Stomach (tissue), 9 donors: ENCODE measurements around the gene TSTD1. TPM values are rescaled to one million over a fixed set of nuclear protein-coding genes. Genes with fewer than 3 reads are reported as not detected.
"Not testable (repeated sequence)": the region's sequence is repeated elsewhere in the genome, so short reads cannot be mapped to it uniquely, and the experiment has no call there.

Experiments
- DNase-seq, 2 donors: peaks; one replicate each; pipeline versions ENCODE4 v3.0.0 to v3.0.0-alpha.2; 2013 to 2019
- H3K27ac ChIP-seq, 5 donors: fragments of 200-600 bp in 4 of 5; sonication (generic) in 4 of 5; one replicate each; pipeline ENCODE4 v1.5.1; 2013 to 2019; ENCODE audit warnings: mild to moderate bottlenecking in 1 of 5, moderate library complexity in 1 of 5
- H3K27me3 ChIP-seq, 3 donors: fragments of 200-600 bp; sonication (generic); one replicate each; pipeline ENCODE4 v1.5.1; 2017 to 2019; ENCODE audit warnings: mixed run types in 1 of 3
- H3K36me3 ChIP-seq, 4 donors: fragments of 200-600 bp; sonication (generic); 1 replicate in 3 of 4; 2 replicates in 1 of 4; pipeline ENCODE4 v1.5.1; 2016 to 2019
- H3K4me1 ChIP-seq, 4 donors: fragments of 200-600 bp; sonication (generic); one replicate each; pipeline ENCODE4 v1.5.1; 2016 to 2019
- H3K4me3 ChIP-seq, 4 donors: fragments of 200-600 bp; sonication (generic) in 3 of 4; one replicate each; pipeline ENCODE4 v1.5.1; 2016 to 2019; ENCODE audit warnings: mild to moderate bottlenecking in 1 of 4
- H3K9me3 ChIP-seq, 4 donors: fragments of 200-600 bp; sonication (generic); one replicate each; pipeline ENCODE4 v1.5.1; 2016 to 2019
- CTCF ChIP-seq, 7 experiments: fragments of 450-650 bp in 4 of 7; fragments of 200-600 bp in 3 of 7; sonication (generic) in 3 of 7; IDR thresholded peaks; one replicate each; pipeline ENCODE4 v1.5.1; 2016 to 2019; ENCODE audit warnings: antibody characterized with exemption in 7 of 7, control low read depth in 2 of 7, mild to moderate bottlenecking in 1 of 7
- EP300 ChIP-seq: sonication (generic); formaldehyde crosslinking; IDR thresholded peaks from one replicate; pipeline ENCODE4 v1.6.1; 2017; ENCODE audit warnings: antibody characterized with exemption
- POLR2A ChIP-seq, 4 donors: fragments of 450-650 bp; IDR thresholded peaks; one replicate each; pipeline ENCODE4 v1.6.1; 2016; ENCODE audit warnings: antibody characterized with exemption in 4 of 4, control low read depth in 2 of 4, mild to moderate bottlenecking in 1 of 4, moderate library complexity in 1 of 4
- POLR2AphosphoS5 ChIP-seq, 3 donors: sonication (generic); formaldehyde crosslinking; IDR thresholded peaks; one replicate each; pipeline ENCODE4 v1.6.1; 2016; ENCODE audit warnings: antibody characterized with exemption in 3 of 3
- WGBS, 5 donors: extraction: QIAGEN DNeasy Blood & Tissue Kit in 3 of 5; methylation state at CpG; one replicate each; pipeline versions ENCODE4 v1.1.5 to v1.1.7; 2013 to 2018; 5-methylcytosine and 5-hydroxymethylcytosine counted together
- intact Hi-C: fragments of 100-400 bp; cut with DNase I; formaldehyde crosslinking; loops from one replicate; pipeline ENCODE4 v1.15.1; 2023; ENCODE audit warnings: low total_unique reads
- polyA plus RNA-seq, 3 donors: library from polyadenylated mRNA; stranded (reverse); fragments of 200-250 nt; gene quantifications; one replicate each; pipeline ENCODE4 v1.2.3, GENCODE V29; 2013
- small RNA-seq, 4 donors: library from RNA; depleted of rRNA; stranded (forward); fragments of <200 nt; gene quantifications; one replicate each; pipeline ENCODE3, GENCODE V24; 2016
- total RNA-seq, 5 donors: library from RNA; depleted of rRNA; stranded (reverse); fragments of >200 nt; gene quantifications; one replicate each; pipeline versions ENCODE4 v1.1.0 to v1.2.3, GENCODE V29; 2014 to 2016
- donor health status: healthy with polysubstance abuse.
- donor health status: Bipolar disorder and iron deficiency.
- donor health status: healthy.

The TSTD1 gene
- total and polyA plus RNA-seq, 8 donors, result 13.2 to 186 (median 112) TPM; not detected in 1

GRCh38 chr1:160996178-160996577 is 42.6 kb downstream of the TSTD1 start:
- Histone ChIP-seq H3K36me3 (peaks cover 24 to 42% (median 33%) of the 10 kb centered on the region in 4 donors), H3K9me3 (no peaks in the 10 kb centered on the region), H3K27ac (peak overlapping the region in 2 of 5 donors; percentile 21 to 75), H3K27me3 (no peaks in the 10 kb centered on the region), H3K4me3 (no peak overlapping the region), H3K4me1 (peaks cover 0 to 22% (median 4%) of the 10 kb centered on the region in 4 donors)
- WGBS, 5 donors, result 82 to 90% (median 90%) methylated on average over 3 of the region's 3 CpGs
- intact Hi-C loops, result loop anchor here (10.0 kb wide), 1 partner anchor 99 kb away; the partner anchor contains the start of gene KLHDC9
- DNase-seq, result no peak
- TF ChIP-seq POLR2A (IDR thresholded peaks at IDR 0.05) (no peak), POLR2AphosphoS5 (IDR thresholded peaks at IDR 0.05) (no peak), EP300 (no peak), CTCF (IDR thresholded peaks at IDR 0.05) (no peak)

DNA sequence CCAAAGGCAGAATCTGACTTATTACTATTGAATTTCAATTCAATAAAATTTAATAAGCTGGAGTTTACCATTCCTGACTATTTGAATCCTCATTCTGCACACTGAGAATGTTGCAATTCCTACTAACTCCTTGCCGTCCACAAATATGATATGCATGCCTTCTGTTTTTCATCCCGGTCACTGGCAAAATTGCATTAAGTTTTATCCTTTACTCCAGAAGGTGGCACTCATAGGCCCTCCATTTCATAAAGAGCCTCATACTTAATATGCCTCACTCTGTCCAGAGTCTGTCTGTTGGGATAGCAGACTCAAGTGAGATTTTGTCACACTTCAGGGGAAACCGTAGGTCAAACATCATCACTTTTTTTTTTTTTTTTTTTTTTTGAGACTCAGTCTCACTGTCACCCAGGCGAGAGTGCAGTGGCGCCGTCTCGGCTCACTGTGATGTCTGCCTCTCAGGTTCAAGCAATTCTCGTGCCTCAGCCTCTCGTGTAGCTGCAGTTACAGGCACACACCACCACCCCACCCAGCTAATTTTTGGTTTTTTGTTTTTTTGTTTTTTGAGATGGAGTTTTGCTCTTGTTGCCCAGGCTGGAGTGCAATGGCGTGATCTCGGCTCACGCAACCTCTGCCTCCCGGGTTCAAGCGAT is 45.1 kb downstream of the TSTD1 start:
- H3K36me3 ChIP-seq, result peaks cover 6 to 17% (median 8%) of the 10 kb centered on the region in 4 donors
- TF ChIP-seq EP300 (no peak), POLR2A (IDR thresholded peaks at IDR 0.05) (no peak), POLR2AphosphoS5 (IDR thresholded peaks at IDR 0.05) (peak in 1 of 3 donors; percentile 3), CTCF (IDR thresholded peaks at IDR 0.05) (peak in 1 of 7 experiments; percentile 21)
- no peaks in the 10 kb centered on the region for H3K9me3 ChIP-seq
- no peak overlapping the region for H3K27ac ChIP-seq
- no peaks in the 10 kb centered on the region for H3K27me3 ChIP-seq
- WGBS, 5 donors, result 74 to 81% (median 76%) methylated on average over 14 of the region's 14 CpGs
- intact Hi-C loops, result loop anchor here (10.0 kb wide), 1 partner anchor 101 kb away; the partner anchor contains the start of gene KLHDC9
- H3K4me1 ChIP-seq, result peaks cover 0 to 33% (median 9%) of the 10 kb centered on the region in 4 donors
- H3K4me3 ChIP-seq, result no peak overlapping the region
- DNase-seq, result peak in 1 of 2 donors; percentile 61

GRCh38 chr1:160992036-160992435 is 46.7 kb downstream of the TSTD1 start:
- H3K4me3 ChIP-seq, H3K27me3 ChIP-seq, H3K9me3 ChIP-seq, H3K36me3 ChIP-seq, DNase-seq, H3K27ac ChIP-seq: not testable (repeated sequence)
- peaks cover 0 to 20% (median 5%) of the 10 kb centered on the region in 4 donors for H3K4me1 ChIP-seq
- intact Hi-C loops, result loop anchor here (10.0 kb wide), 1 partner anchor 103 kb away; the partner anchor contains the start of gene KLHDC9
- WGBS, 5 donors, result 81 to 90% (median 83%) methylated on average over 4 of the region's 4 CpGs

Small RNA genes lying within 50 kb of the gene (small RNA-seq; reads per million reads assigned to genes)
- gene AL591806.2, result 0 reads per million in 4 donors

Other genes with a start within 250 kb of the TSTD1 start
- gene LY9, start 242.8 kb downstream of the TSTD1 start, total RNA-seq, result 1 to 10 TPM in 3 of 5 donors, not detected in 2; 1.3 to 7.5 (median 1.7) TPM
- gene LY9, start 242.8 kb downstream of the TSTD1 start, polyA plus RNA-seq, result 1 to 10 TPM in 1 of 3 donors, under 1 TPM in 2; 0.25 to 1.1 (median 0.63) TPM
- 1 to 10 TPM in 1 of 5 donors, under 1 TPM in 1, not detected in 3; 0.43 to 1.1 TPM for gene CD244, start 176.1 kb downstream of the TSTD1 start, total RNA-seq
- under 1 TPM; 0.15 to 0.61 (median 0.37) TPM for gene CD244, start 176.1 kb downstream of the TSTD1 start, polyA plus RNA-seq
- gene ITLN1, start 153.8 kb downstream of the TSTD1 start, total RNA-seq, result 100 to 1,000 TPM in 2 of 5 donors, 10 to 100 TPM in 1, 1 to 10 TPM in 1, not detected in 1; 1.2 to 241 (median 55.3) TPM
- 10 to 100 TPM in 1 of 3 donors, 1 to 10 TPM in 2; 1.5 to 10.1 (median 7.6) TPM for gene ITLN1, start 153.8 kb downstream of the TSTD1 start, polyA plus RNA-seq
- gene ITLN2, start 84.2 kb downstream of the TSTD1 start, total RNA-seq, result 1 to 10 TPM in 1 of 5 donors, not detected in 4; 4.2 TPM
- gene ITLN2, start 84.2 kb downstream of the TSTD1 start, polyA plus RNA-seq, result under 1 TPM in 1 of 3 donors, not detected in 2; 0.37 TPM
- 100 to 1,000 TPM in 1 of 5 donors, 10 to 100 TPM in 3, 1 to 10 TPM in 1; 7.6 to 130 (median 20.9) TPM for gene F11R, start 17.8 kb downstream of the TSTD1 start, total RNA-seq
- 10 to 100 TPM; 13.4 to 41.5 (median 29.2) TPM for gene F11R, start 17.8 kb downstream of the TSTD1 start, polyA plus RNA-seq
- gene USF1, start 7.0 kb upstream of the TSTD1 start, total RNA-seq, result 100 to 1,000 TPM in 1 of 5 donors, 10 to 100 TPM in 3, 1 to 10 TPM in 1; 7.2 to 566 (median 65.2) TPM
- 10 to 100 TPM; 48.0 to 73.1 (median 55.9) TPM for gene USF1, start 7.0 kb upstream of the TSTD1 start, polyA plus RNA-seq
- gene ARHGAP30, start 30.9 kb upstream of the TSTD1 start, total RNA-seq, result 10 to 100 TPM in 3 of 5 donors, 1 to 10 TPM in 2; 2.6 to 28.6 (median 12.9) TPM
- 1 to 10 TPM; 2.8 to 5.5 (median 4.6) TPM for gene ARHGAP30, start 30.9 kb upstream of the TSTD1 start, polyA plus RNA-seq
- 10 to 100 TPM in 2 of 5 donors, 1 to 10 TPM in 3; 2.0 to 20.3 (median 7.0) TPM for gene NECTIN4, start 50.6 kb upstream of the TSTD1 start, total RNA-seq
- gene NECTIN4, start 50.6 kb upstream of the TSTD1 start, polyA plus RNA-seq, result 10 to 100 TPM in 1 of 3 donors, 1 to 10 TPM in 2; 1.7 to 14.2 (median 2.6) TPM
- gene KLHDC9, start 59.4 kb upstream of the TSTD1 start, total RNA-seq, result 10 to 100 TPM in 1 of 5 donors, 1 to 10 TPM in 4; 1.3 to 41.4 (median 2.4) TPM
- 1 to 10 TPM; 4.7 to 6.3 (median 5.3) TPM for gene KLHDC9, start 59.4 kb upstream of the TSTD1 start, polyA plus RNA-seq
- 10 to 100 TPM in 3 of 5 donors, not detected in 2; 11.6 to 21.3 (median 19.3) TPM for gene PFDN2, start 79.1 kb upstream of the TSTD1 start, total RNA-seq
- 100 to 1,000 TPM in 2 of 3 donors, 10 to 100 TPM in 1; 97.5 to 166 (median 122) TPM for gene PFDN2, start 79.1 kb upstream of the TSTD1 start, polyA plus RNA-seq
- 10 to 100 TPM in 4 of 5 donors, 1 to 10 TPM in 1; 8.8 to 77.9 (median 20.9) TPM for gene NIT1, start 79.1 kb upstream of the TSTD1 start, total RNA-seq
- 10 to 100 TPM; 20.0 to 34.2 (median 27.3) TPM for gene NIT1, start 79.1 kb upstream of the TSTD1 start, polyA plus RNA-seq
- 10 to 100 TPM in 3 of 5 donors, 1 to 10 TPM in 2; 2.3 to 35.9 (median 14.3) TPM for gene DEDD, start 93.7 kb upstream of the TSTD1 start, total RNA-seq
- 10 to 100 TPM; 16.5 to 31.9 (median 18.6) TPM for gene DEDD, start 93.7 kb upstream of the TSTD1 start, polyA plus RNA-seq
- gene UFC1, start 115.0 kb upstream of the TSTD1 start, total RNA-seq, result 10 to 100 TPM in 4 of 5 donors, not detected in 1; 21.9 to 95.1 (median 33.6) TPM
- 100 to 1,000 TPM; 163 to 206 (median 203) TPM for gene UFC1, start 115.0 kb upstream of the TSTD1 start, polyA plus RNA-seq
- gene USP21, start 120.5 kb upstream of the TSTD1 start, total RNA-seq, result 10 to 100 TPM; 13.6 to 35.3 (median 22.9) TPM
- gene USP21, start 120.5 kb upstream of the TSTD1 start, polyA plus RNA-seq, result 10 to 100 TPM; 16.2 to 23.2 (median 16.9) TPM
- gene PPOX, start 127.5 kb upstream of the TSTD1 start, total RNA-seq, result 10 to 100 TPM in 4 of 5 donors, 1 to 10 TPM in 1; 9.5 to 52.7 (median 44.9) TPM
- 10 to 100 TPM; 16.8 to 32.0 (median 31.6) TPM for gene PPOX, start 127.5 kb upstream of the TSTD1 start, polyA plus RNA-seq
- gene B4GALT3, start 138.5 kb upstream of the TSTD1 start, total RNA-seq, result 10 to 100 TPM; 12.2 to 25.8 (median 17.3) TPM
- gene B4GALT3, start 138.5 kb upstream of the TSTD1 start, polyA plus RNA-seq, result 10 to 100 TPM; 17.5 to 21.7 (median 18.8) TPM
- 10 to 100 TPM in 2 of 5 donors, 1 to 10 TPM in 2, under 1 TPM in 1; 0.89 to 20.6 (median 2.8) TPM for gene ADAMTS4, start 160.1 kb upstream of the TSTD1 start, total RNA-seq
- gene ADAMTS4, start 160.1 kb upstream of the TSTD1 start, polyA plus RNA-seq, result 1 to 10 TPM; 1.1 to 4.2 (median 1.4) TPM
- gene NDUFS2, start 163.4 kb upstream of the TSTD1 start, total RNA-seq, result 100 to 1,000 TPM in 2 of 5 donors, 10 to 100 TPM in 2, 1 to 10 TPM in 1; 9.9 to 165 (median 85.7) TPM
- gene NDUFS2, start 163.4 kb upstream of the TSTD1 start, polyA plus RNA-seq, result 10 to 100 TPM; 55.6 to 83.4 (median 81.9) TPM
- 10 to 100 TPM in 2 of 5 donors, 1 to 10 TPM in 2, not detected in 1; 1.4 to 27.0 (median 7.4) TPM for gene FCER1G, start 176.3 kb upstream of the TSTD1 start, total RNA-seq
- 100 to 1,000 TPM in 1 of 3 donors, 10 to 100 TPM in 2; 35.4 to 101 (median 50.6) TPM for gene FCER1G, start 176.3 kb upstream of the TSTD1 start, polyA plus RNA-seq
- gene APOA2, start 184.7 kb upstream of the TSTD1 start, total RNA-seq, result 1 to 10 TPM in 1 of 5 donors, not detected in 4; 5.3 TPM
- gene APOA2, start 184.7 kb upstream of the TSTD1 start, polyA plus RNA-seq, result not detected
- gene TOMM40L, start 187.1 kb upstream of the TSTD1 start, total RNA-seq, result 1 to 10 TPM in 4 of 5 donors, under 1 TPM in 1; 0.58 to 7.3 (median 5.8) TPM
- 1 to 10 TPM; 7.9 to 9.9 (median 9.8) TPM for gene TOMM40L, start 187.1 kb upstream of the TSTD1 start, polyA plus RNA-seq
- under 1 TPM in 1 of 5 donors, not detected in 4; 0.55 TPM for gene NR1I3, start 199.2 kb upstream of the TSTD1 start, total RNA-seq
- gene NR1I3, start 199.2 kb upstream of the TSTD1 start, polyA plus RNA-seq, result not detected
- 10 to 100 TPM in 2 of 5 donors, not detected in 3; 17.6 to 19.4 TPM for gene PCP4L1, start 219.8 kb upstream of the TSTD1 start, total RNA-seq
- 10 to 100 TPM in 1 of 3 donors, not detected in 2; 12.6 TPM for gene PCP4L1, start 219.8 kb upstream of the TSTD1 start, polyA plus RNA-seq